Raji (cell line): ENCODE results near the gene PLCH2.

Experiments
- POLR2A ChIP-seq: IDR thresholded peaks from 2 replicates; pipeline ENCODE4 v1.6.1; 2011; ENCODE audit warnings: low read depth, low read length, control low read depth; ENCODE audit not compliant: insufficient read depth

The PLCH2 gene

DNA sequence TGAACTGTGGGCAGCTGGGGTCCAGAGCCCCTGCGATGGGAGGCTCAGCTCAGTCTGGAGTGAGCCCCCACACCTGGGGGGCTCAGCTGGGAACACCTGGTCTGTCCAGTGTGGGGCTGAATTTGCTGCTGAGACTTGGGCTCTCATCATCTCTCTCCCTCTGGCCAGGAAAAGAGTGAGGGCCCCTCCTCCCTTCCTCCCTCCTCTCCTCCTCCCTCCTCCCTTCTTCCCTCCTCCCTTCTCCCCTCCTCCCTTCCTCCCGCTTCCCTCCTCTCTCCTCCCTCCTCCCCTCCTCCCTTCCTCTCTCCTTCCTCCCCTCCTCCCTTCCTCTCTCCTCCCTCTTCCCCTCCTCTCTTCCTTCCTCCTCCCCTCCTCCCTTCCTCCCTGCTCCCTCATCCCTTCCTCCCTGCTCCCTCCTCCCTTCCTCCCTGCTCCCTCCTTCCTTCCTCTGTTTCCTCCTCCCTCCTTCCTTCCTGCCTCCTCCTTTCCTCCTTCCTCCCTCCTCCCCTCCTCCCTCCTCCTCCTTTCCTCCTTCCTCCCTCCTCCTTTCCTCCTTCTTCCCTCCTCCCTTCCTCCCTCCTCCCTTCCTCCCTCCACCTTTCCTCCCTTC lies 40.2 kb upstream of the PLCH2 start:
- no peak for TF ChIP-seq POLR2A

DNA sequence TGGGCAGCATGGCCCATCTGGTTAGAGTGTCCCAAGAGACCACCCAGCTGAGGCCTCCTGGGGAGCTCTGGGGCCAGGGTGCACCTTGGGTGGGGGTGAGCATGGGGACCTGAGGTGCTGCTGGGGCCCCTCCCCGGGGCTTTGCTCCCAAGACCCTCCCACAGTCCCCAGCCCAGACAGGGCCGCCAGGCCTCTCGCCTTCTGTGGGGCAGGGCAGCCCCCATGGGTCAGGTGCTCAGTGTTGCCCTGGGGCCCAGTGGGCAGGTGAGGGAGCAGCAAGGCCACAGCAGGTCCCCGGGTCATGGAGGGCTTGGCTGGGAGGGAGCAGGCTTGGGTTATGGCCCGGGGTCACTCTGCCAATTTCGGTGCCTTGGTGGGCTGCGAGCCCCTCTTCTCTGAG lies 39.2 kb upstream of the PLCH2 start:
- TF ChIP-seq POLR2A = no peak

DNA sequence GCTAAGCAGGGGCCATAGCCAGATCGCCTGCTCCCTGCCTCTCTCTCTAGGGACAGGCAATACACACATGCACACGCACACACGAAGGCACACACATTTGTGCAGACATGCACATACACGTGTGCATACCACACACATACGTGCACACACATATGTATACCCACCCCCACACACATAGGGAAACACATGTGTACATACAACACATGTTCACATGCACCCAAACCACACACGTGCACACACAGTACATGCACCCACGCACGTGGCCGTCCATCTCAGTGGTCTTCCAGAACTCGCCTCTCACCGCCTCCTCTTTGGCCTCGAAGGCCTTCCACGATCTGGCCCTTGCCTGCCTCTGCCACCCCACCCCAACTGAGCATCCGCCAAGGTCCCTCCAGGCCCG lies 38.5 kb upstream of the PLCH2 start:
- TF ChIP-seq POLR2A = no peak

DNA sequence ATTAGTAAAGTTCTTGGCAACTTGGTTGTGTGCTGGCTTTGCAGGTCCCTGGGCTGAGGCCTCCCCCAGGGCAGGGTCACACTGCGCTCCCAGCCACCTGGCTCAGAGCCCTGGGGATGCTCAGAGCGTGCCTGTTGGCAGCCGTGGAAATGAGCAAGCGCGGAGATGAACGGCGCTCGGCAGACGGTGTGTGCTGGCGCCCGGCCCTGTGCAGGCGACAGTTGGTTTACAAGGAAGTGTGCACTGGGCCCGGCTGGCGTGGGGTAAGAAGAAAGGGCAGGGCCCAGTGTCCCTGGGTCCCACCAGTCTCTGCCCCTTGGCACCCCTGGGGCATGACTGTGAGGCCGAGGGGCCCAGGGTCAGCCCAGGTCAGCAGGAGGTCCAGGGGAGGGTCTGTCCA lies 38.1 kb upstream of the PLCH2 start:
- no peak for TF ChIP-seq POLR2A

DNA sequence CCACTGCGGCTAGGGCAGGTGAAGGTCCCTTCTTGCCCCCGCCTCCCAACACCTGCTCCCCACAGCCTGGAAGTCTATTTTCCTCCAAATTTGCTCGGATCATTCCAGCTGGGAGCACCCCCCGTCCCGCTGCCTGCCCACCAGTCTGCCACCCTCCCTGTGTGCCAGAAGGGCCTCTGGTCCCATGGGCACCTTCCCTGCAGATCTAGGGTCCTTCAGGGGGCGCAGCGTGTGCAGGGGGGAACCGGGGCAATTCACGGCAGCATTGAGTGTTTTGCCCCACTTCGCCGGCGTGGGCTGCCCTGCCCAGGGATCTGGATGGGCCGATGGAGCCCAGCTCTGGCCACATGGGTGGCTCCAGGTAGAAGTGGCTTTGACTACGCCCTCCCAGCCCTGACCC lies 37.4 kb upstream of the PLCH2 start:
- TF ChIP-seq POLR2A = no peak

- TF ChIP-seq POLR2A = no peak
Measured at GRCh38 chr1:2439369-2439768, 36.7 kb upstream of the PLCH2 start.

DNA sequence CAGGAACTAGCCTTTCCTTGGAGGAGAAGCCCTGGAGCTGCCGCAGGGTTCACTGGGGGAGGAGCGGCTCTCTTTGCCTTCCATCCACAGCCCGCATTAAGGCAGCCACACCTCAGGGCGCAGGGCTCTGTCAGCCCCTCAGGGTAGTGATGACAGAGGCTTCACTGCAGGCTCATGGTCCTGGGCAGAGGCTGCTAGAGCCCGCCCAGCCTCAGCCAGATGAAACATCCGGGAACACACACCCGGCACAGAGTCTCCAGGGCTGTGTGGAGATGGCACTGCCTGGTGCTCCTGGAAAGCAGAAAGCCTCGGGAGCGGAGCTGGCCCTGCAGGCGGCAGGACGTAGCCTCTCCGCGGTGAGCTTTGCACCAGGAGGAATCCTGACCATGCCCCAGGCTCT lies 34.3 kb upstream of the PLCH2 start:
- no peak for TF ChIP-seq POLR2A

DNA sequence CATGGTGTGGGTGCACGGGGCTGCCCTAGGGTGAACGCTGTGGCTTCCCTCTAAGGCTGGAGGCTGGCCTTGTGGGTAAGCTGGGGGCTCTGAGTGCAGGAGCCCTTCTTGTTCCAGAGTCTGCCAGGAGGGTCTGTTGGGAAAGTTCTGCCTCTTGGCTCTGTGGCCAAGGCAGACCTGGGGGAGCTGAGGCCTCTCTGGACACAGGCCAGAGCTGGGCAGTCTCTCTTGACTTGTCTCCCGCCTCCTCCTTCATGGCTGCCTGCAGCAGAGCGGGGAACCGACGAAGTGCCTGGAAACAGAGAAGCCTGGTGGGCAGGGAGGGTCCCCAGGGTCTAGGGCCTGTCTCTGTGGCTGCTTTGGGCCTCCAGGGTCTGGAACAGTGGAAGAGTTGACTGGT lies 33.4 kb upstream of the PLCH2 start:
- no peak for TF ChIP-seq POLR2A

DNA sequence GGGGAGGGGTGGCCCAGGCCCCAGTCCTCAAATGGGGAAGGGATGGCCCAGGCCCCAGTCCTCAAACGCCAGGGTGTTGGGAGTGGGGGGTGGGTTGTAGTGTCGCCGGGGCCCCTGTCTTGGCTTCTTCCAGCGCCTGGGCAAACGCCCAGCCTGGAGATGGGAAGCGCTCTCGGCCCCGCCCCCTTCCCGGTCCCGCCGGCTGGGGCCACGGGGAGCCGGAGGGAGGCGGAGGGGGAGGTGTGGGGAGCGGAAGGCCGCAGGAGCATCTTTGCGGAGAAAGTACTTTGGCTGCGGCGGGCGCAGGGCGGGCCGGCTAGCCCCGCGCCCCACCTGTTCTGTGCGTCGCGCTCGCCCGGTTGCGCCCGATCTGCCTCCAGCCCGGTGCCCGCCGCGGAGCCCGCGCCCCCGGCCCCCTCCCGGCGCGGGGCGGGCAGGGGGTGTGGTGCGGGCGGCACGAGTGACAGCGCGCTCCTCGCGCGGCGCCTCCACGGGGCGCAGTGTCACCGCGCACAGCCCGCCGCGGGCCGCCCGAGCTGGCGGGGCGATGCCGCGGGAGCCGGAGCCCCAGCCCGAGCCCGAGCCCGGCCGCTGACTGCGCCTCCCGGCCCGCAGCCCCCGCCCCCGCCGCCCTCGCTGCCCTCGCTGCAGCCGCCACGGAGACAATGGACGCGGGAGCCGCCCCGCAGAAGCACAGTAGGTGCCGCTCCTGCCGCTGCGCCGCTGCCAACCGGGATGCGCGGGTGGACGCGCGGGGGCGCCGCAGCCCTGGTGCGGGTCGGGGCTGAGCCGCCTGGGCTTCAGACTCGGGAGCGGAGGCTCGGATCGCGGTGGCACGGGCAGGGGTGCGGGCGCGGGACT lies 32.6 kb upstream of the PLCH2 start:
- no peak for TF ChIP-seq POLR2A

DNA sequence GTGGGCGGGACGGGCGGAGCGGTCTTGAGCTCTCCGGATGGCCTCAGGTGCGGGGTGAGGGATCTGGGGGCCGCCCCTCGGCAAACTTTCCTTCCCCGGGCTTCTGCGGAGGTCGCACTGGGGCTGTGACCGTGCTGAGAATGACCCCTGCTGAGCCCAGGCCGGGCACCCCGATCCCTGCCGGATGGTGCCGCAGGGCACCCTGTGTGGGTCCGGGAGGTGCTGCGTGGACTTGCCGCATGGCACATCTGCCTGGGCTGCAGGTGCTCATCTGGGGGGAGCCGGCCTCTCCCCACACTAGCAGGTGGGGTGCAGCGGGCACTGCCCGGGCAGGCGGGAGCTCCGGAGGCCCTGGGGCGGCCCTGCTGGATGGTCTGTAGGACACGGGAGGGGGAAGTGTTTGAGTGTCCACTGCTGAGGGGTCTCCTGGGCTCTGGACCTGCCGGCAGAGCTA lies 31.9 kb upstream of the PLCH2 start:
- no peak for TF ChIP-seq POLR2A

DNA sequence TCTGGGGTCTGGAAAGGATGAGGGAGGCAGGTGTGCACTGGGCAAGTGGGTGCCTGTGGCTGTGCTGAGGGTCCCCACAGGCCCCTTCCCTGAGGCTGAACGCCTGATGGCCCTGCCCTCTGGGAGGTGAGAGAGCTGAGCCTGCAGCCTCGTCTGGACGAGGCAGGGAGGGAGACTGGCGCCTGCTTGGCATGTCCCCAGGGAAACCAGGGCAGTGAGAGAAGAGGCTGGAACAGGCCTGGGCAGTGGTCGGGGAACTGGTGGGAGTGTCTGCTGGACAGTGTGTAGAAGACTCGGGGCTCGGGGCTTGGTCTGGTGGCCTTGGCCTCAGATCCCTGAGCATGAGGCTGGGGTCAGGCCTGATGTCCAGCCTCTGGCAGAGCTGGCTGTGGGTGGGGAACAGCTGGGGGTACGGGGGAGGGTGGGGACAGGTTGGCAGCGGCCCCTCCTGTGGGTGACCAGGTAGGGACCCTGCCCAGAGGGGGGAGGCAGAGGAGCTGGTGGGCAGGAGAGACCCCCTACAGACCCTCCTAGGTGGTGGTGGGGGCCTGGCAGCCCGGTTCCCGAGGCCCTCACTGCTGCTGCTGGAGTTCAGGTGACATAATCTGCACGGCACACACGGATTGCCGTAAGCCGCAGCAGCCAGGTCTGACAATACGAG lies 30.8 kb upstream of the PLCH2 start:
- TF ChIP-seq POLR2A = no peak

DNA sequence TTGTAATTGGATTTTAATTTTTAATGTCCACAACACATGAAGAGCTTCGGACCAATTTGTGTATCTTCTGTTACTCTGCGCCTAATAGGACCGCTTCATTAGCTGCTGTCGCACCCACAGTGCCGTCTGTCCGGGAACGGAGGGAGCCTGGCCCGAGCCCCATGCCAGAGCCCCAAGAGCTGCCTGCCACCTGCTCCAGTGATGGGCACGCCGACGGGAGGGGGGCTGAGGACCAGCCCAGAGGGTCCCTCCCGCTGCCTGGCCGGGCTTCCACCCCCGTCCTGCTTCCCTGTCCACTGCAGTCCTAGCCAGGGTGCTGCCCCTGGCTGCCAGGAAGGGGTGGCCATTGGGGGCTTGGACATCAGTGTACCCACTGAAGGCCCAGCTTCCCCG lies 30.3 kb upstream of the PLCH2 start:
- no peak for TF ChIP-seq POLR2A

DNA sequence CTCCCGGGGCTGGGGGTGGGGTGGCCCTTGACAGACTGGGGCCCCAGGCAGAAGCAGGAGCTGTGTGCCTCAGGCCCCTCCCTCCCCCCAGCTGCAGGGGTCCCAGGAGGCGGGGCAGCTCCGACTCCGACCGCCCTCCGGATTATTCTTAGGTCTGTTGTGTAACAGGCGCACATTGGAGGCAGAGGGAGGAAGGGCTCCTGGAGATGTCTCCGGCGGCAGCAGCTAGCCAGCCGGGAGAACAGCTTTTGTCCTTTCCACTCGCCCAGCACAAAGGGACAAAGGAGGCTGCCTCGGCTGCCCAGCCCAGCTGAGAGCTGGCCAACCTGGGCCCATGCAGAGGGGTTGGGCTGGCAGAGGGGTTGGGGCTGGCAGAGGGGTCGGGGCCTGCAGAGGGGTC lies 29.7 kb upstream of the PLCH2 start:
- TF ChIP-seq POLR2A = no peak

DNA sequence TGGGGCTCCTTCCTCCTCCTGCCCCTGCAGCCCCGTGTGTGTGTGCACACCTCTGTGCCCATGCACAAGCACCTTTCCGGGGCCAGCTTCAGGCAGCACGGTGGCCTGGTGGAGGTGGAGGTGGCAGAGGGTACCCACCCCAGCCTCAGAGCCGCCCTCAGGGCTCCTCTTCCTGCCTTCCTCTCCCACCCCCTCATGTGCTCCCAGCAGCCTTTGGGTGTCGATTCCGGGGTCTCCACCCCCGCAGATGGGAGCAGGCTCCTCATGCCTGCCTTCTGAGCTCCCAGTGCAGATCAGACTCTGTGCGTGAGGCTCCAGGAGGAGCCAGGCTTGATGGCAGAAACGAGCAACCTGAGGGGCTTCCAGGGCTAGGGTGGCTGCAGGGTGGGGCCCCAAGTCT lies 29.2 kb upstream of the PLCH2 start:
- no peak for TF ChIP-seq POLR2A

- TF ChIP-seq POLR2A = no peak
Measured at GRCh38 chr1:2447276-2448097, 28.6 kb upstream of the PLCH2 start.

GRCh38 chr1:2448098-2448445 lies 28.0 kb upstream of the PLCH2 start:
- no peak for TF ChIP-seq POLR2A
